Measurements from ENCODE around the gene DCC.

DCC gene

GRCh38 chr18:52715991-52716390 is 376.0 kb downstream of the DCC start:
- DNase-seq, result no peak

GRCh38 chr18:52716973-52717372 is 377.0 kb downstream of the DCC start:
- DNase-seq, result no peak

- DNase-seq, result no peak
Measured at GRCh38 chr18:52722904-52723303, 382.9 kb downstream of the DCC start.

GRCh38 chr18:52723550-52723970 is 383.6 kb downstream of the DCC start:
- no peak for DNase-seq

GRCh38 chr18:52730972-52731619 is 391.1 kb downstream of the DCC start:
- no peak for DNase-seq

GRCh38 chr18:52738946-52739345 is 398.9 kb downstream of the DCC start:
- DNase-seq, result no peak

GRCh38 chr18:52746986-52747385 is 407.0 kb downstream of the DCC start:
- no peak for DNase-seq

- DNase-seq, result no peak
Measured at GRCh38 chr18:52747869-52748268, 407.9 kb downstream of the DCC start.

- DNase-seq, result no peak
Measured at GRCh38 chr18:52748343-52748742, 408.3 kb downstream of the DCC start.

GRCh38 chr18:52749542-52749941 is 409.5 kb downstream of the DCC start:
- DNase-seq, result no peak

- DNase-seq, result no peak
Measured at GRCh38 chr18:52750995-52751394, 411.0 kb downstream of the DCC start.

- no peak for DNase-seq
Measured at GRCh38 chr18:52764316-52764715, 424.3 kb downstream of the DCC start.

GRCh38 chr18:52766002-52766545 is 426.1 kb downstream of the DCC start:
- no peak for DNase-seq

GRCh38 chr18:52781113-52781512 is 441.1 kb downstream of the DCC start:
- DNase-seq, result no peak

GRCh38 chr18:52791321-52791720 is 451.3 kb downstream of the DCC start:
- DNase-seq, result no peak

- DNase-seq, result no peak
Measured at GRCh38 chr18:52812834-52813233, 472.8 kb downstream of the DCC start.

GRCh38 chr18:52813635-52814416 is 473.8 kb downstream of the DCC start:
- no peak for DNase-seq

GRCh38 chr18:52815651-52816050 is 475.7 kb downstream of the DCC start:
- DNase-seq, result no peak

- DNase-seq, result no peak
Measured at GRCh38 chr18:52816121-52816520, 476.1 kb downstream of the DCC start.

GRCh38 chr18:52822160-52822559 is 482.2 kb downstream of the DCC start:
- no peak for DNase-seq

GRCh38 chr18:52824126-52824525 is 484.1 kb downstream of the DCC start:
- DNase-seq, result no peak

- DNase-seq, result no peak
Measured at GRCh38 chr18:52826994-52827393, 487.0 kb downstream of the DCC start.

GRCh38 chr18:52829320-52829719 is 489.3 kb downstream of the DCC start:
- DNase-seq, result no peak

- DNase-seq, result no peak
Measured at GRCh38 chr18:52829876-52830405, 489.9 kb downstream of the DCC start.

All from NCI-H1417 treated with DMSO at 0.1 percent for 48 hours (cell line).